Stimulated activated CD8-positive, alpha-beta memory T cell treated with anti-CD3 and anti-CD28 coated beads, Interleukin-7, amount 100 ng/mL, for 24 hours (primary cell): ENCODE data around the gene TEX261.

Source experiments
- DNase-seq: peaks from one replicate; pipeline ENCODE4 v3.0.0-alpha.2; 2020; ENCODE audit warnings: low read depth

TEX261 gene

DNA sequence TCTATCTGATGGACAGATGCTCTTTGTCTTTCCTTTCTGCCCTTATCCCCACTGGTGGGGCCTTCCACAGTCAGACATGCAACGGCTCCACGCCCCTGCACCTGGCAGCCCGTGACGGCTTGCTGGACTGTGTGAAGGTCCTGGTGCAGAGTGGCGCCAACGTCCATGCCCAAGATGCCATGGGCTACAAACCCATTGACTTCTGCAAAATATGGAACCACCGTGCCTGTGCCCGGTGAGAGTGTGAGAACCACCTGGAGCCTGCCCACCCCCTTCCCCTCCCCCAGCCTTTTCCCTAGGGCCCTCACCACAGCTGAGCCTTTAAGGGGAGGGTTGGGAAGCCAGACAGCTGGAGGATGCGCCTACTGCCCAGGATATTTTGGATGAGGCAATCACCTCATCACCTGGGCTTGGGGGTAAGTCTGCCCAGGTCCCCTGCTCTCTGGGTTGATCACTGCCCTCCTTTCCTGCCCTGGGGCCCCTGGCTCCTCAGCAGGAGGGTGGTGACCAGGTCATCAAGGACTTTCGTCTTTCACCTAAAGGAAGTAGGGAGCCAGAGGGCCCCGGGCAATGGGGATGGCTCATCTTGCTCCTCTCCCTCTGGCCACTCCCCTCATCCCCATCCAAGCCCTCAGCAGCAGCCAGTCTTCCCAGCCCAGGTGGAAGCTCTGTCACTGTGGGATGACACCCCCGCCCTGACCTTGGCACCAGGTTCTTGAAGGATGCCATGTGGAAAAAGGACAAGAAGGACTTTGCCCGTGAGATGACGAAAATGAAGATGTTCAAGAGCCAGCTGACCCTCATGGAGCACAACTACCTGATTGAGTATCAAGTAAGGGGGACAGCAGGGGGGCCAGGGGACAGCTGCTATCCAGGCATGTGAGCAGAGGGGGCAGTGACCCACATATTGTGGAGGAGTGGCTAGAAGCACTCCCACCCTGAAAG, 12.5 kb downstream of the TEX261 start:
- no peak for DNase-seq

DNA sequence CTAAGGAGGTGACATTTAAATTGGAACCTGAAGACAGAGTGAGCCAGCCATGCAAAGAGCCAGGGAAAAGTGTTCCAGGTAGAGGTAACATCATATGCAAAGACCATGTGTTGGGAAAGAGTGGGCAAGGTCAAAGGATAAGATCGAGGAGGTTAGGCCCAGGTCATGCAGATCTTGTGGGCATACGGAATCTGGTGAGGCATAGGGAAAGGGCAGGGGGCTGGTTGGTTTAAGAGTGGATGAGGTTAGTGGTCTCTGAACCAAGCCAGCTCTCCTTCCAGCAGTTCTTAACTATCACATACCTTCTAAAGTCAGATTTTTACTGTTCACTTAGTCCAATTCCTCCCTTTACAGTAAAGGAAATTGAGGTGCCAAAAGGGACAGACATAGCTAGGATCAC, 13.3 kb downstream of the TEX261 start:
- DNase-seq = no peak

DNA sequence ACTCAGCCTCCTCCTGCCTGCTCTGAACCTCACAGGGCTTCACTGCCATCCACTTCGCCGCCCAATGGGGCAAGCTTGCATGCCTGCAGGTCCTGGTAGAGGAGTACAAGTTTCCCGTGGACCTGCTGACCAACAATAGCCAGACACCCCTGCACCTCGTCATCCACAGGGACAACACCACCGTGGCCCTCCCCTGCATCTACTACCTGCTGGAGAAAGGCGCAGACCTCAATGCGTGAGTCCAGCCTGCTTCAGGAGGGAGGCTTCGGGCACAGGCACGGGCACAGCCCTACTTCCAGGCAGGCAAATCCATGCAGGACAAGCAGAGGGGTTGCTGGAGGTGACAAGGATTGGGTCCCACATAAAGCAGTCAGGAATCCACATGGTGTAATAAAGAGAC, 15.0 kb downstream of the TEX261 start:
- no peak for DNase-seq

DNA sequence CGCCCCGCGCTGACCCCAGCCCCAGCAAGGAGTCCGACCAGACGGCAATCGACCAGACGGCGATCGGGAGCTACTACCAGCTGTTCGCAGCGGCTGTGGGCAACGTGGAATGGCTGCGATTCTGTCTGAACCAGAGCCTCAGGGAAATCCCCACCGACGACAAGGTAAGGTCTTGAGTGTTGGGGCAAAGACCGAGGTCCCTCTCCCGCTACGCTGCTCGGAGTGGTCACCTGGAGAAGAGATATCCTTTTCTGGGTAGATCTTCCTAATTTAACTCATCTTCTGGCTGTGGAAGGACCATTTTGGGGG, 15.5 kb downstream of the TEX261 start:
- DNase-seq = no peak

- no peak for DNase-seq
Measured at GRCh38 chr2:70978341-70979179, 16.1 kb downstream of the TEX261 start, which contains the start of gene ANKRD53. Gene ANKRD53 (plus strand): TSS chr2:70978630. CDS start chr2:70978646, 16 bp downstream.

GRCh38 chr2:70977605-70978205, 17.0 kb downstream of the TEX261 start:
- DNase-seq = no peak

DNA sequence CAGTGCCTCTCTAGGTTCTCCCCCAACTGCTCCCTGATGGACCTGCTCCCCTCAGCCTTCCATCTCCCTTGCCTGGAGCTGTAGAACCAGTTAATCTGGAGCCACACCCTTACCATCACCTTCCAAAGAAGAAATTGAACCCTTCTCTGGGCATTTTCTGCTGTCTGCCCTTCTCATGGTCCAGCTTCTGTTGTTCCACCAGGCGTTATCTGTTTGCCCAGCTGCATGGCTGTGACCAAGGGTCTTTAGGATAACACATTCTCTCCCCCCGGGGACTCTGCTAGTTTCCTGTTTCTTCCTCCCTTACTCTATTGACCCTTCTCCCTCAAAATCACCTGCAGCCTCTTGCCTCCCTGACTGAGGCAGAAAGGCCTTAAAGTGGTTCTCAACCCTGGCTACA, 19.4 kb downstream of the TEX261 start:
- DNase-seq = no peak

DNA sequence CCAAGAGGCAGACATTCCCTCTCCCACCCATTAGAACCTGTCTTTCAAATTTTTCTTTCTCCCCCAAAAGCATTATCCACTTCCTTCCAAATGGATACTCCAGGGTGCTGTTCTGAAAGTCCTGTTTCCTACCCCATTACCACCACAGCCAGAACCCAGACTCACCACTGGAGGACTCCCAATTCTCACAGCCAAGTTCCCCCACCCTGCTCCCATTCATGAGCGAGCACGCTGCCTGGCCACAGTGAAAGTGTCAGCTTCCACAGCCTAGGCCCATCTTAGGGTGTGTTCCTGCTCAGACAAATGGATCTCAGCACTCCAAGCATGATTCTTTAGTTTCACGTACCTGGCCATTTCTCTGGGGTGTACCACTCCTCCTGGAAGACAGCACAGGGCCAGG, 20.1 kb downstream of the TEX261 start:
- DNase-seq = no peak

GRCh38 chr2:70967189-70967588, 27.5 kb downstream of the TEX261 start:
- no peak for DNase-seq

DNA sequence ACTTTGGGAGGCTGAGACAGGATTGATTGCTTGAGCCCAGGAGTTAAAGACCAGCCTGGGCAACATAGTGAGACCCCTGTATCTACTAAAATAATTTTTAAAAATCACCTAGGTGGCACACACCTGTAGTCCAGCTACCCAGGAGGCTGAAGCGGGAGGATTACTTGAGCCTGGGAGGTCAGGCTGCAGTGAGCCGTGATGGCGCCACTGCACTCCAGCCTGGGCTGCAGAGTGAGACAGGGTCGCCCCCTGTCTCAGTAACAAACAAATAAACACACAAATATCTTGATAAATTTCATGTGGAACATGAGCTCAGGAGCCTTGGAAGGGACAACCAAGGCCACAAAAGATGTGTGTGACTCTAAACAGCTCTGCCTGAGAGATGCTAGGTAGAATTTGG, 28.0 kb downstream of the TEX261 start:
- DNase-seq = no peak

- DNase-seq = no peak
Measured at GRCh38 chr2:70965506-70965905, 29.2 kb downstream of the TEX261 start.

GRCh38 chr2:70964596-70965386, 29.9 kb downstream of the TEX261 start:
- peak; percentile 64 for DNase-seq

DNA sequence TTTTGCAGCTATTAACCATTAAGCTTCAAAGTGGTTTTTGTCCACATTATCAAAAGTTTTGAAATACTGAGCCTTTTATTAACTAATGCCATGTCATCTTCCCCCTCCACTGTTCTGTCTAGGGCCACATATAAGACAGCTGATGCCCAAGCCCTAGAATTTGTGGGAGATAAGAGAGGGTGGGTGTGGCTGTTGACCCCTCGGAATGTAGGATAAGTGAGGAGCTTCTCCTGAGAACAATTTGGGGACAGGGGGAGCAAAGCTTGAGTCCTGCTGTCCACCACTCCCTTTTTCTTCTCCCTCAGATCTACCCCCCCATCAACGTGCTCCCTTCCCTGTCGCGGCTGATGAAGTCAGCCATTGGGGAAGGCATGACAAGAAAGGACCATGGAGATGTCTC, 30.5 kb downstream of the TEX261 start:
- no peak for DNase-seq

GRCh38 chr2:70962885-70963878, 31.5 kb downstream of the TEX261 start:
- DNase-seq = no peak

DNA sequence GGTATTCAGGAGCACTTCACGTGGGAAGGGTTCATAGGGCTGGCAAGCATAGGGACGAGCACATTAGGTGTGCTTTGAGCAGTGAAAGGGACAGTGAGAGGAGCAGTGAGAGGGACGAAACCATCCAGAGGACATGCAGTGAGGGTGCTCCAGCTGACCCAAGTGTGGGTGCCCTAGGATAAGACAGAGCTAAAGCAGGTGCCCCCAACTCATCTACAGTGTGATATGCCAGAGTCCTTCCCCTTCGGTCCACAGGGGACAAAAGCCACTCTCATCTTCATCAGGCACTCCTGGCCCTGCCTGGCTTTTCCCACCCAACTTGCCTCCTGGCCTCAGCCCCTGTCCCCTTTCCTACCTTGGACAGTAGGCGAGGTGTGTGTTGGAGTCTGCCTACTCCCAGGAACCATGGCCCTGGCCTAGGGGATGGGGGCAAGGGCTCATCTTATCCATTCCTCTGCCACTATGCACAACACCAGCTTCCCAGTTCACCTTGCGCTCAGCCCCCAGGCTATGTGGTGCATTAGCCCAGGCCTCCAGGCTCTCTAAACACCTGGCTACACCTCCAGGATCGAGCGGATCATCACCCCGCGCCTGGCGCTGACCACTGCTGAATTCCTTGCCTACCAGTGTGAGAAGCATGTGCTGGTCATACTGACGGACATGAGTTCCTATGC, 32.3 kb downstream of the TEX261 start:
- no peak for DNase-seq

DNA sequence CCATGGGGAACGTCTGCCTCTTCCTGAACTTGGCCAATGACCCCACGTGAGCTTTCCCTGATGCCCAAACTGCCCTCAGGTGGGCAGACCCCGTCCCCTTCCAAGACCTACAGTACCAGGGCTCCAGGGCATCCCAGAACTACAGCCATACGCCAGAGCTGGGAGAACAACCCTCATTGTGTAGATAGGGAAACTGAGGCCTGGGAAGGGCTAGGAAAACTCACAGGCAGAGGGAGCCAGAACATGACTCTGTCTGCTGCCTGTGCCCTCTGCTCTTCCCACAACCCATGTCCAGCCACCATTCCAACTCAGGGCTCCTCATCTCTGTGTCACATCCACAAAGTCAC, 33.1 kb downstream of the TEX261 start:
- no peak for DNase-seq

GRCh38 chr2:70960833-70961647, 33.6 kb downstream of the TEX261 start:
- DNase-seq = no peak

DNA sequence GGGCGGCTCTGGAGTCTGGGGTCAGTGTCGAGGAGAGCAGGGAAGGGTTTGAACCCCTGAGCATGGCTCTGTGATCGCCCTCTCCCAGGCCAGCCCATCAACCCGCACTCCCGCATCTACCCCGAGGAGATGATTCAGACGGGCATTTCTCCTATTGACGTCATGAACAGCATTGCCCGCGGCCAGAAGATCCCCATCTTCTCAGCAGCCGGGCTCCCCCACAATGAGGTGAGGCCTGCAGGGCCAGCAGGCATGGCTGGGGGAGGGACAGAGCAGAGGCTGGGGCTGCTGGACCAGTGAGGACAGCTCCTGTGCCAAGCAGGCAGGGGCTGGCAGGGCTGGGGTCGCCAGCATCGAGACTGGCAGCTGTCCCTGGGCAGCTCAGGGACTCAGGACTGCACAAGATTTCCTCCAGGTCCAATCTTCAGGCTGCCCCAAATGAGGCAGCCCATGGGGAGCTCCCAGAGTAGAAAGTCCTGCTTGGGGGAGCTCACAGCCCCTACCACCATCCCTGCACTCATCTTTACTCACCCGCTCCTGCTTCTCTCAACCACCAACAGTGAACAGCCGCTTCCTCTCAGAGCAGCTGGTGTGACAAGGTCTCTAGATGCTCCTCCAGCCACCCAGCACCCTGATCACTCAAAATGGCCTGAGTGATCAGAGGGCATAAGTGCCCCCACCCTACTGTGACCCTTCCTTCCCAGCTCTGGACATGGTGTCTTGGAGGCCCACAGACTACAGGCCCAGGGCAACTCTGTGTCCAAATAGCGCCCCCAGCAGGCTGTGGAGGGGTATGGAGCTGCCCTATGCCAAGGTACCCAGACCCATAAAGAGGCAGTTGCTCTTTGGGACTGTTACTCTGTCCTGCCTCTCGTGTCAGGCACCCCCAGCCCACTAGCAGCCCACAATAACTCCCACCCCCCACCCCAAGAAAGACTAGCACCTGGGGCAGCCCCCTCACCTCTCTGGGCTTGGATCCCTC, 34.5 kb downstream of the TEX261 start:
- DNase-seq = no peak
